K562 (cell line): ENCODE results near the gene SIX6. TPM values are rescaled to one million over a fixed set of nuclear protein-coding genes. Genes with fewer than 3 reads are reported as not detected.

ENCODE experiments used
- MTA2 ChIP-seq: fragments of 450-650 bp; IDR thresholded peaks from 2 replicates; pipeline ENCODE4 v1.6.1; 2016; ENCODE audit warnings: low read depth
- TRIM28 ChIP-seq: fragments of 450-650 bp; IDR thresholded peaks from 2 replicates; pipeline ENCODE4 v1.6.1; 2017
- ZMIZ1 ChIP-seq, 2 experiments: fragments of 150-350 bp in 1 of 2; IDR thresholded peaks; 2 replicates each; pipeline ENCODE4 v1.6.1; 2012 to 2016; ENCODE audit warnings: low read depth in 2 of 2, low read length in 2 of 2, mild to moderate bottlenecking in 1 of 2, moderate library complexity in 1 of 2
- ZNF134 ChIP-seq: fragments of 250-450 bp; sonication (Bioruptor Pico); conservative IDR thresholded peaks from 2 replicates; pipeline ENCODE4 v1.4.0; 2020
- polyA plus RNA-seq, 8 experiments: library from polyadenylated mRNA; depleted of rRNA in 4 of 8; stranded (reverse) in 5 of 8; unstranded in 3 of 8; fragments of >200 nt; fragmentation: Nextera tagmentation in 2 of 8; fragmentation: Illumina TruSeq in 1 of 8; extraction: Ambion mirVana in 2 of 8; extraction: Trizol in 1 of 8; gene quantifications; 2 replicates each; pipeline versions ENCODE4 v1.2.1 to v1.2.3, GENCODE V29; 2011 to 2014; ENCODE audit warnings: inconsistent platforms in 1 of 8, missing spikeins in 1 of 8
- total RNA-seq, 7 experiments: library from RNA; depleted of rRNA in 6 of 7; stranded (reverse); fragments of >200 nt in 6 of 7; fragmentation: Illumina TruSeq in 2 of 7; extraction: Trizol in 2 of 7; gene quantifications; 2 replicates each; pipeline versions ENCODE4 v1.2.1 to v1.2.3, GENCODE V29; 2011 to 2021; ENCODE audit warnings: low replicate concordance in 1 of 7
- TF ChIP-seq, protein P1 (sequence below): fragments of 450-650 bp; IDR thresholded peaks from 2 replicates; pipeline ENCODE4 v1.6.1; 2016; ENCODE audit warnings: mild to moderate bottlenecking, moderate library complexity
- TF ChIP-seq, protein P2 (sequence below), 2 experiments: fragments of 450-650 bp; IDR thresholded peaks; 2 replicates each; pipeline ENCODE4 v1.6.1; 2016
- TF ChIP-seq, protein P3 (sequence below): fragments of 250-450 bp; sonication (Bioruptor Pico); IDR thresholded peaks from 2 replicates; pipeline ENCODE4 v1.4.0; 2020; ENCODE audit warnings: mild to moderate bottlenecking, moderate library complexity, borderline replicate concordance

The SIX6 gene
- total and polyA plus RNA-seq, 9 of the 15 experiments (the other 6 are each of a cell fraction or from before 2014, with no cell fraction given) = not detected

DNA sequence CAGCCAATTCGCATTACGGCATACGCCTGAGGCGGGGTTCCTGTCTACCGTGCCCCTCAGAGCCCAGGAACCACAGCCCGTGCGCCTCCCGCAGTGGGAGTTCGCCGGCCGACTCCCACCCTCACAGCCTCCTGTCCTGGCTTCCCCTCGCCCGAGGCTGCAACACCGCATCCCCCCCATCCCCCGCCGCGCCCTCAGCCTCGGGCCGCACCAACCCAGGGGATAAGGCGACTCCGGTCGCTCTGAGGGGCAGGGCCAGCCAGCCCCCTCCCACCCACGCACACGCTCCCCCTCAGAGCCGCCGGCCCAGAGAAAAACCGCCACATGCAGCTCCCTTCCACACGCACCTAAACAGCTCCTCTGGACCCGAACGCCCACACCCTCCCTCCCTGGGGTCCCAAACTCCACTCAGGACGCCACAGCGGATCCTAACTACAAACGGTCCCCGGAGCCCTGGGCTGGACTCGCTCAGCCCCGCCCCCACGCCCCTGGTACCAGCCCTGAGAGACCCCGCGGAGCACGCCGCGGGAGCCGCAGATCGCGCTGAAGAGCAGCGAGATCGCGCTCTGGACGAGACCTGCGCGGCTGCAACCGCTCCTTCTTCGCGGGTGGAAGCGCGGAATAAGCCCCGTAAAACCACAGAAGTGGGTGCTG lies 23.2 kb upstream of the SIX6 start, which contains the start of gene C14orf39 (continued):
- TF ChIP-seq, protein P1, sequence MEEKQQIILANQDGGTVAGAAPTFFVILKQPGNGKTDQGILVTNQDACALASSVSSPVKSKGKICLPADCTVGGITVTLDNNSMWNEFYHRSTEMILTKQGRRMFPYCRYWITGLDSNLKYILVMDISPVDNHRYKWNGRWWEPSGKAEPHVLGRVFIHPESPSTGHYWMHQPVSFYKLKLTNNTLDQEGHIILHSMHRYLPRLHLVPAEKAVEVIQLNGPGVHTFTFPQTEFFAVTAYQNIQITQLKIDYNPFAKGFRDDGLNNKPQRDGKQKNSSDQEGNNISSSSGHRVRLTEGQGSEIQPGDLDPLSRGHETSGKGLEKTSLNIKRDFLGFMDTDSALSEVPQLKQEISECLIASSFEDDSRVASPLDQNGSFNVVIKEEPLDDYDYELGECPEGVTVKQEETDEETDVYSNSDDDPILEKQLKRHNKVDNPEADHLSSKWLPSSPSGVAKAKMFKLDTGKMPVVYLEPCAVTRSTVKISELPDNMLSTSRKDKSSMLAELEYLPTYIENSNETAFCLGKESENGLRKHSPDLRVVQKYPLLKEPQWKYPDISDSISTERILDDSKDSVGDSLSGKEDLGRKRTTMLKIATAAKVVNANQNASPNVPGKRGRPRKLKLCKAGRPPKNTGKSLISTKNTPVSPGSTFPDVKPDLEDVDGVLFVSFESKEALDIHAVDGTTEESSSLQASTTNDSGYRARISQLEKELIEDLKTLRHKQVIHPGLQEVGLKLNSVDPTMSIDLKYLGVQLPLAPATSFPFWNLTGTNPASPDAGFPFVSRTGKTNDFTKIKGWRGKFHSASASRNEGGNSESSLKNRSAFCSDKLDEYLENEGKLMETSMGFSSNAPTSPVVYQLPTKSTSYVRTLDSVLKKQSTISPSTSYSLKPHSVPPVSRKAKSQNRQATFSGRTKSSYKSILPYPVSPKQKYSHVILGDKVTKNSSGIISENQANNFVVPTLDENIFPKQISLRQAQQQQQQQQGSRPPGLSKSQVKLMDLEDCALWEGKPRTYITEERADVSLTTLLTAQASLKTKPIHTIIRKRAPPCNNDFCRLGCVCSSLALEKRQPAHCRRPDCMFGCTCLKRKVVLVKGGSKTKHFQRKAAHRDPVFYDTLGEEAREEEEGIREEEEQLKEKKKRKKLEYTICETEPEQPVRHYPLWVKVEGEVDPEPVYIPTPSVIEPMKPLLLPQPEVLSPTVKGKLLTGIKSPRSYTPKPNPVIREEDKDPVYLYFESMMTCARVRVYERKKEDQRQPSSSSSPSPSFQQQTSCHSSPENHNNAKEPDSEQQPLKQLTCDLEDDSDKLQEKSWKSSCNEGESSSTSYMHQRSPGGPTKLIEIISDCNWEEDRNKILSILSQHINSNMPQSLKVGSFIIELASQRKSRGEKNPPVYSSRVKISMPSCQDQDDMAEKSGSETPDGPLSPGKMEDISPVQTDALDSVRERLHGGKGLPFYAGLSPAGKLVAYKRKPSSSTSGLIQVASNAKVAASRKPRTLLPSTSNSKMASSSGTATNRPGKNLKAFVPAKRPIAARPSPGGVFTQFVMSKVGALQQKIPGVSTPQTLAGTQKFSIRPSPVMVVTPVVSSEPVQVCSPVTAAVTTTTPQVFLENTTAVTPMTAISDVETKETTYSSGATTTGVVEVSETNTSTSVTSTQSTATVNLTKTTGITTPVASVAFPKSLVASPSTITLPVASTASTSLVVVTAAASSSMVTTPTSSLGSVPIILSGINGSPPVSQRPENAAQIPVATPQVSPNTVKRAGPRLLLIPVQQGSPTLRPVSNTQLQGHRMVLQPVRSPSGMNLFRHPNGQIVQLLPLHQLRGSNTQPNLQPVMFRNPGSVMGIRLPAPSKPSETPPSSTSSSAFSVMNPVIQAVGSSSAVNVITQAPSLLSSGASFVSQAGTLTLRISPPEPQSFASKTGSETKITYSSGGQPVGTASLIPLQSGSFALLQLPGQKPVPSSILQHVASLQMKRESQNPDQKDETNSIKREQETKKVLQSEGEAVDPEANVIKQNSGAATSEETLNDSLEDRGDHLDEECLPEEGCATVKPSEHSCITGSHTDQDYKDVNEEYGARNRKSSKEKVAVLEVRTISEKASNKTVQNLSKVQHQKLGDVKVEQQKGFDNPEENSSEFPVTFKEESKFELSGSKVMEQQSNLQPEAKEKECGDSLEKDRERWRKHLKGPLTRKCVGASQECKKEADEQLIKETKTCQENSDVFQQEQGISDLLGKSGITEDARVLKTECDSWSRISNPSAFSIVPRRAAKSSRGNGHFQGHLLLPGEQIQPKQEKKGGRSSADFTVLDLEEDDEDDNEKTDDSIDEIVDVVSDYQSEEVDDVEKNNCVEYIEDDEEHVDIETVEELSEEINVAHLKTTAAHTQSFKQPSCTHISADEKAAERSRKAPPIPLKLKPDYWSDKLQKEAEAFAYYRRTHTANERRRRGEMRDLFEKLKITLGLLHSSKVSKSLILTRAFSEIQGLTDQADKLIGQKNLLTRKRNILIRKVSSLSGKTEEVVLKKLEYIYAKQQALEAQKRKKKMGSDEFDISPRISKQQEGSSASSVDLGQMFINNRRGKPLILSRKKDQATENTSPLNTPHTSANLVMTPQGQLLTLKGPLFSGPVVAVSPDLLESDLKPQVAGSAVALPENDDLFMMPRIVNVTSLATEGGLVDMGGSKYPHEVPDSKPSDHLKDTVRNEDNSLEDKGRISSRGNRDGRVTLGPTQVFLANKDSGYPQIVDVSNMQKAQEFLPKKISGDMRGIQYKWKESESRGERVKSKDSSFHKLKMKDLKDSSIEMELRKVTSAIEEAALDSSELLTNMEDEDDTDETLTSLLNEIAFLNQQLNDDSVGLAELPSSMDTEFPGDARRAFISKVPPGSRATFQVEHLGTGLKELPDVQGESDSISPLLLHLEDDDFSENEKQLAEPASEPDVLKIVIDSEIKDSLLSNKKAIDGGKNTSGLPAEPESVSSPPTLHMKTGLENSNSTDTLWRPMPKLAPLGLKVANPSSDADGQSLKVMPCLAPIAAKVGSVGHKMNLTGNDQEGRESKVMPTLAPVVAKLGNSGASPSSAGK = peak; percentile 96
- TF ChIP-seq, protein P2, sequence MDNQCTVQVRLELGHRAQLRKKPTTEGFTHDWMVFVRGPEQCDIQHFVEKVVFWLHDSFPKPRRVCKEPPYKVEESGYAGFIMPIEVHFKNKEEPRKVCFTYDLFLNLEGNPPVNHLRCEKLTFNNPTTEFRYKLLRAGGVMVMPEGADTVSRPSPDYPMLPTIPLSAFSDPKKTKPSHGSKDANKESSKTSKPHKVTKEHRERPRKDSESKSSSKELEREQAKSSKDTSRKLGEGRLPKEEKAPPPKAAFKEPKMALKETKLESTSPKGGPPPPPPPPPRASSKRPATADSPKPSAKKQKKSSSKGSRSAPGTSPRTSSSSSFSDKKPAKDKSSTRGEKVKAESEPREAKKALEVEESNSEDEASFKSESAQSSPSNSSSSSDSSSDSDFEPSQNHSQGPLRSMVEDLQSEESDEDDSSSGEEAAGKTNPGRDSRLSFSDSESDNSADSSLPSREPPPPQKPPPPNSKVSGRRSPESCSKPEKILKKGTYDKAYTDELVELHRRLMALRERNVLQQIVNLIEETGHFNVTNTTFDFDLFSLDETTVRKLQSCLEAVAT (IDR thresholded peaks at IDR 0.05) = no peak
- no peak for TF ChIP-seq ZNF134 (CRISPR knock-in tag)
- TF ChIP-seq MTA2 = no peak
- TF ChIP-seq TRIM28 = no peak
- TF ChIP-seq ZMIZ1 (IDR thresholded peaks at IDR 0.05; ENCODE audit: low read depth in 2 of 2, low read length in 2 of 2) = 0 out of 4 replicates have a peak, but pooled peaks of 1 of the 2 experiments have one; percentile 37
- TF ChIP-seq, protein P3, sequence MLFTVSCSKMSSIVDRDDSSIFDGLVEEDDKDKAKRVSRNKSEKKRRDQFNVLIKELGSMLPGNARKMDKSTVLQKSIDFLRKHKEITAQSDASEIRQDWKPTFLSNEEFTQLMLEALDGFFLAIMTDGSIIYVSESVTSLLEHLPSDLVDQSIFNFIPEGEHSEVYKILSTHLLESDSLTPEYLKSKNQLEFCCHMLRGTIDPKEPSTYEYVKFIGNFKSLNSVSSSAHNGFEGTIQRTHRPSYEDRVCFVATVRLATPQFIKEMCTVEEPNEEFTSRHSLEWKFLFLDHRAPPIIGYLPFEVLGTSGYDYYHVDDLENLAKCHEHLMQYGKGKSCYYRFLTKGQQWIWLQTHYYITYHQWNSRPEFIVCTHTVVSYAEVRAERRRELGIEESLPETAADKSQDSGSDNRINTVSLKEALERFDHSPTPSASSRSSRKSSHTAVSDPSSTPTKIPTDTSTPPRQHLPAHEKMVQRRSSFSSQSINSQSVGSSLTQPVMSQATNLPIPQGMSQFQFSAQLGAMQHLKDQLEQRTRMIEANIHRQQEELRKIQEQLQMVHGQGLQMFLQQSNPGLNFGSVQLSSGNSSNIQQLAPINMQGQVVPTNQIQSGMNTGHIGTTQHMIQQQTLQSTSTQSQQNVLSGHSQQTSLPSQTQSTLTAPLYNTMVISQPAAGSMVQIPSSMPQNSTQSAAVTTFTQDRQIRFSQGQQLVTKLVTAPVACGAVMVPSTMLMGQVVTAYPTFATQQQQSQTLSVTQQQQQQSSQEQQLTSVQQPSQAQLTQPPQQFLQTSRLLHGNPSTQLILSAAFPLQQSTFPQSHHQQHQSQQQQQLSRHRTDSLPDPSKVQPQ (CRISPR knock-in tag) = no peak
